SKM-1 treated with dmso at 0.1 percent for 144 hours (cell line): ENCODE data around the gene ACOXL.
"Not testable (repeated sequence)": the region's sequence is repeated elsewhere in the genome, so short reads cannot be mapped to it uniquely, and the experiment has no call there.

Experiments
- DNase-seq: peaks from one replicate; lab custom pipeline; 2025; ENCODE audit not compliant: unreplicated experiment; lab: John Stamatoyannopoulos, UW

Gene ACOXL

DNA sequence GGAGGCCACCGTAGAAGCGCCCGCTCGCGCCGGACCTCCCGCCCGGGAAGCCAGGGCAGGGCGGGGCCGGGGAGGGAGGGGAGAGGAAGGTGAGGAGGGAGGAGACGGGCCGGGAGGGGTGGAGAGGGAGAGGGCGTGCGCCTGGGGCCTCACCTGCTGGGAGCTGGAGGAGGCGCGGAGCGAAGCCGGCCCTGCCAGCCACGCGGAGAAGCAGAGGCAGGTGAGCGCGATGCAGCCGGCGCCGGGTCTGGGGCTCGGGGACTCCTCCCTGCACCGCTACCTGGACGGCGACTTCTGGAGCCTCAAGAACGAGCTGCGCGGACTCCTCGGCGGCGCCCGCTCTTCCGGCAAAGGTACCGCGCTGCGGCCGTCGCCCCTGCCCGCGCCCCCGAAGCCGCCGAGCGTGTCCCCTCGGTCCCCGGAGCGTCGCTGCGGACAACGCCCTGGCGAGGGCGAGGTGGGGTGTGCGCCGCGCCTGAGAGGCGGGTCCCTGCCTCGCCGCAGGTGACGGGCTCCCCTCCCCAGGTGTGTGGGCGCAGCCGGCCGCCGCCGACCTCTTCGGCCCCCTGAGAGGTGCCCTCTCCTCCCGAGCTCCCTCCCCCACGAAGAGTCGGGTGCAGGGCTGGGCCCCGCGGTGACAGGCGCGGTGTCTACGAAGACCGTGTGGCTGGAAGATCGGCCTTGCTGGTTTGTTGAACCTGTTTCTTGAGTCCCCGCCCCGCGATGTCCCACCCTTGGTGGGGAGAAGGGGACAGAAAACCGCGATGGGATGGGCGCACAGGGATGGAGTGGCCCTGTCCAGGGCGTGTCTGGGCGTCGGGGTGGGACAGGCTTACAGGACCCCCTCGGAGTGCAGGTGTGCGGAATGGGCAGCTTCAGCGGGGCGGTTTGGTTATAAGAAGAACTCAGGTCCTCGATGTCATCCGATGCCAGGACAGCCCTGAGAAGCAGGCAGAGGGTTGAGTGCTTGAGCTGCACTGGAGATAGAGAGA, at the start of gene ACOXL:
Gene ACOXL (plus strand): TSS at position 152 of the 992 bp plus-strand sequence. CDS start 35,817 bp downstream, outside the sequence.
- no peak for DNase-seq

GRCh38 chr2:110682872-110683271, 49.5 kb upstream of the ACOXL start:
- DNase-seq, result no peak

DNA sequence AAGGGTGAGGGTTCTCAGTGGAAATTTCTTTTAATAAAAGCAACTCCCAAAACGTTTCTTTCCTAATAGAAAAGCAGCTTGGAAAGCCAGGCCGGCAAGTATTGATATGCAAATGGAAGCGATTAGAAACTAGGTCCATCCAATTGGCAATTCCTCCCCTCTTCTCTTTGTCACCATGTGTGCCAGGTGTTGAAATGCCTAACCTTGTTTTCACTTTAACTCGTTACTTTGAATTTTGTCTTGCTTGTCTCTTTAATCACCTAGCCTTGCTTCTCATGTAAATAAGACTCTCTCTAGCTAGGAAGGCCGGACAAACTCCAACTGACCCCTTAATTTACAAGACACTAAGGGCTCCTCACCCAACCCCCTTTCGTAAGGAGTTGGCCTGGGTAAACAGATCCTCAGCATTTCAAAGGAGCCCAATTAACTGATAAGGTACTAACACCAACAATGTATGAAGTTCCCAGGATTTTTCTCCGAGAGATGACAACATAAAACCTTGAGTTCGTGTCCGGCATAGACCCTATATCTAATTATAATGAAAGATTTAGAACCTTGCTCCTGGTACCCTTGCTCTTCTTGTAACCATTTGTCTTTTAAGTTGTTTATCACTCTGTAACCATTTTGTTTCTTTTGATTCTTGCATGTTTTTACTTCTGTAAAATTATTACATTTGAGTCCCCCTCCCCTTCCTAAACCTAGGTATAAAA, 44.4 kb upstream of the ACOXL start:
- not testable (repeated sequence) for DNase-seq

GRCh38 chr2:110688594-110689091, 43.7 kb upstream of the ACOXL start:
- no peak for DNase-seq

DNA sequence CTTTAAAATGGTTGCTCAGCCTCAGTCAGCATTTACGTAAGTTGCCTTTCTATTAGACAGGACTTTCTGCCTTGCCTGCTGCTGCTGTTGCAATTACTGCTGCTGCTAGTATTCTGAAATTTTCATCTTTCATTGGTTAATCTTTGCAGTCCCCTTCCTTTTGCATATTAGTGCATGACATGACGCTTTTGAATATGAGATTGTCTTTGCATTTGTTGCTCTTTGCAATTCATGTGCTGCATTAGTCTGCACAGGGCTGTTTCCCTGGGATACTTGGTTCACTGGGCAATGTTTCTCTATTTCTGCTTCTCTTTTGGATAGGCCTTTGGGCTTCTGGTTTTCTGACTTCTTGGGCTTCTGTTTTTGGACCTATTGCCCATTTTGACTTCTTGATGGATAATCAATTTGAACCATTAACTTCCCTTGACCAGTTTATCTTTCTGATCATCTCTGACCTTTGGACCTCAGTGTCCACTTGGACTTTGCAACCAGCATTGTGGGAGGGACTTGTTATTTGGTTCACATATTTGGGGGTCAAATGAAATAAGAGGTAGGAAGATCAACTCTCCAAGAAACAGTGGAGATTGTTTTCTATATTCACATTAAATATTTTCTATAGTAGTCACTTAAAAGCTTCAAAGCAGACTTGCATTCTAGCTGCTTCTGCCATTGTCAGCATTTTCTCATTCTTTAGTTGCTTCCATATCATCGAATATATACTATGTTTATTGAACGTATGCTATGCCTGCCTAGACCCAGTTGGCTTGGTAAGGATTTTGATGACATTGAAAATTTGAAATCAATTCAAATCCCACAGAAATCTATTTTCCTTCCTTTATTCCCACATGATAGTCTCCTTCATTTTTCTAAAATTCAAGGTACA, 42.0 kb upstream of the ACOXL start:
- DNase-seq, result no peak

- no peak for DNase-seq
These were observed 40.6 kb upstream of the ACOXL start for GRCh38 chr2:110691612-110692258.

GRCh38 chr2:110695146-110695898, 37.1 kb upstream of the ACOXL start:
- DNase-seq, result not testable (repeated sequence)

DNA sequence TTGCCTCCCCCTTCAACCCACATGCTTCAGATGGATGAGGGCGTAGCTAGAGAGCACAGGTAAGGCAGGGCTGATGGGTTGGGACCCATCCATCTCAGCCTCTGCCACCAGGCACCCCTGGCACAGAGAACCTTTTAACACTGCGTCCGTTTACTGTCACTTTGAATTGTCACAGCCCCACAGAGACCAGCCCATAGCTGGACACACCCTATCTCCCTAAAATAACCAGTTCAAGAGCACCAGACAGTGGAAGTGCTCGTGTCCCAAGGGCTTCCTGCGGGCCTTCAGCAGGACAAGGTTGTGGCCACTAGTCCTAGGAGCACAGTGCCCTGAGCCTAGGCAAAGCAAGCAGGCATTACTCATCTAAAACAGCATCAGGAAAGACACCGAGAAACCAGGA, 34.1 kb upstream of the ACOXL start:
- not testable (repeated sequence) for DNase-seq

DNA sequence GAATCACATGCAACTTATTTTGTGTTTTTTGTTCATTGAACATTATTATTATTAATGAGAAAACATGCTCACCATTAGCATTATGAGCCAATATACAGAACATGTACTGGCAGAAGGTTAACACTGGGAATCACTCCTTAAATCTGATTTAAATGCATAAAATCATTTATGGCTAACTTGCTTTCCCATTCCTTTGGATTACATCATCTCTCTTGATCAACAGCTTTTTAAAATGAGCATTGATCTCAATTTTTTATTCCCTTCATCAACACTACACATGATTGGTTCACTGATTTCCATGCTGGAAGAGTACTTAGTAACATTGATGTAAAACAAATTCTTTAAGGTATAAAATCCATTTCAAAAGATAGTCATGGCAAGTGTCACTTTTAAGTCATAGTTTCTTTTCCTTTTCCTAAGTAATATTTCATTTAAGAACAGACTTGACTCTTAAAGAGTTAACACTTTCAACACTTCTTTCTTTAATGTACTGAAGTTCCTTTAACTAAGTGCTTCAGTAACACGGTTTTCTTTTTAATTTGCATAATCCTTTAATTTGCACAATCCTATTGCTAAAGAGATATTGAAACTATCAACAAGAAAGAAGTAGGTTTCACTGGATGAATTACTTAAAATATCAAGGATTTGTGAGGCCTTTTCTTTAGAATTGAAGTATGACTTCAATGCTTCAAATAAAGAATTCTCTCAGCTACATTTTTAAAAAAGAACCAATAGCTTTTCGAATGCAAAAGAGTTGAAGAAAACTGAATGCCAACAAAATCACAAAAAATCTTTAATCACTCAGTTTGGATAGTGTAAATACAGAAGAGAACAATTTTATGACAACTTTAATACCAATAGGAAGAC, 29.6 kb upstream of the ACOXL start:
- no peak for DNase-seq

DNA sequence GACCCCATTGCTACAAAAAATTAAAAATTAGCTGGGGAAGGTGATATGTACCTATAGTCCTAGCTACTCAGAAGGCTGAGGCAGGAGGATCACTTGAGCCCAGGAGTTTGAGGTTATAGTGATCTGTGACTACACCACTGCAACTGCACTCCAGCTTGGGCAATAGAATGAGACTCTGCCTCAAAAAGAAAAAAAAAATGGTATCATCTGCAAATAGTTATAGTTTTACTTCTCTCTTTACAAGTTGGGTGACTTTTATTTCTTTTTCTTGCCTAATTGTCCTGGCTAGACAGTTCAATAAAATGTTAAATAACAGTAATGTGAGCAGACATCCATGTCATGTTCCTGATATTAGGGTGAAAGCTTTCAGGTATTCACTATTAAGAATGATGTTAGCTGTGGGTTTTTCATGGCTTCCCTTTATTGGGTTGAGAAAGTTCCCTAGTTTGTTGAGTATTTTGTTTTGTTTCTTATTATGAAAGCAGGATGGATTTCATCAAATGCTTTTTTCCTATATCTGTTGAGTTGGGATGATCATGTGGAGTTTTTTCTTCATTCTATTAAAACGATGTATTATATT, 24.9 kb upstream of the ACOXL start:
- DNase-seq, result no peak

- no peak for DNase-seq
These were observed 23.9 kb upstream of the ACOXL start for GRCh38 chr2:110708455-110708854.

GRCh38 chr2:110712737-110713136, 19.6 kb upstream of the ACOXL start:
- no peak for DNase-seq

DNA sequence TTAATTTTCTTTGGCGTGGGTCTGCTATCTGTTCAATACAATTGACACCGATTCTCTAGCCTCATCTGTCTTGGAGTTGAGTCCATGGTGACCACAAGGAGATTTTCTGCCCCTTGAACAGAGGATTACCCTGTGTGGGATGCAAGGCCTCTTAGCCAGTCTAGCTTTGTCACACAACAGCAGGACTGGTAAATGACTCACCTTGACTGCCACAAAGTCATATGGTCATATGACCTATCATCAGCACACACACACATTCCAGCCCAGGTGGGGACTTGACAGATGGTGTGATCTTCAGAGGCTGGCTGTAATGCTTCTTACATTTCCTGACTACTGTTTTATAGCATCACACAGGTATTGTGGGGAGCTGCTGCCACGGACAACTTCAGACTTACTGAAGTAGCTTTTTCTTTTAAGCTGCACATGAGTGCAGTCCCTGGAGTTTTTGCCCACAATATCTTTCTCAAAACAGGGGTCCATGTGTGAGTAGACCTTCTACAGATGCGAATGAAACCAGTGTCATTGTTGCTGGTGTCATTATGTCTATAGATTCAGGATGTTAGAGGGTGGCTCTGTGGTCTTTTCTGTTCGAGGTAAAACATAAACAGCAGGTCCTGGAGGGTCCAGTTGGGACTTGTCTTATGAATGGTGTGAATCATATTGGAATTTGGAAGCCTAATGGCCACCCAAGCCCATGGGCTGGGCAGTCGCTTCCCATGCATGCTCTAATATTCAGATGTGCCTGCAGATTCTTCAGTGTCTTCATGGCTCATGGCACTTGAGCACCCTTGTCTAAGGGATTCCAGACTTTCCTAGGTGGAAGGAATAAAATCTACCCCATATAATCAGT, 18.6 kb upstream of the ACOXL start:
- DNase-seq, result no peak

DNA sequence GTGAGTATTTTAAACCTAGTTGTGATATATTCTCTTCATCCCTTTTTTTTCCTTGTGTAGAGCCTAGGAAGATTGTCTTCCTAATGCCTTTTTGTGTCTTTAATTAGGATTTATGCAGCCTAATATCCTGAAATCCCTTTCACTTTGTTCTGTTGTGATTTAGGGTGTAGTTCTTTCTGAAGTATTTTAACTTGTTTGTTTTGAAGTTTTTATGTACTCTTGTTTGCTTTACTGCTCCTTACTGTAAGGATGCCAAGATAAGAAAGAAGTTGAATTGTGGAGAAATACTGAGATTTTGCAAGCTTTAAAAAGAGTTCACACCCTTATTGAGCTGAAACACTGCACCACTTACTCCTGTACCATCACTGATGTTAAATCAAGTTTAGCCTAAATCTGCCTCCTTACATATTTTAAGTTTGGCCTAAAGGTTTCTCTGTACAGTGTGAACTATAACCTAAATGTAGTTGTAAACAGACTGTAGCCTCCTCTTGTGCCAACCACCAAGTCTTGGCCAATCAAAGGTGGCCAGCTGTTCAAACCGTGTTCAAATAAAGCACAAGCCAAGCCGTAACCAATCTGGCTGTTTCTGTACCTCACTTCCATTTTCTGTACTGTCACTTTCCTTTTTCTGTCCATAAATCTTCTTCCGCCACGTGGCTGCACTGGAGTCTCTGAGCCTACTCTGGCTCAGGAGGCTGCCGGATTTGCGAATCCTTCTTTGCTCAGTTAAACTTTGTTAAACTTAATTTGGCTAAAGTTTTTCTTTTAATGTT, 17.7 kb upstream of the ACOXL start:
- no peak for DNase-seq

GRCh38 chr2:110716959-110717645, 15.3 kb upstream of the ACOXL start:
- DNase-seq, result no peak

DNA sequence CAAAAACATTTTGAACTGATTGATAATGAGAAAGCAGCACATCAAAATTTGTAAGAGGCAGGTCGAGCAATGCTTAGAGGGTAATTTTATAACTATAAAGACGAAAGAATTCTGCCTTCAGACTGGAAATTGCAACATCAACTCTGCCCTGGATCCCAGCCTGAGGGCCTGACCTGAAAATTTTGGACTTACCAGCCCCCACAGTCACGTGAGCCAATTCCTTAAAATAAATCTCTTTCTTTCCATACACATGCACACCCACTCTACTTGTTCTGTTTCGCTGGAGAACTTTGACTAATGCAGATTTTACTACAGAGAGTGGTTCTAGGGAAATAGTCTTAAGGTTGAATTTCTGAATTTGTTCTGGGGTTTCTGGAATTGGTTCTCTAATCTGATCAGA, 14.6 kb upstream of the ACOXL start:
- no peak for DNase-seq
